ENCODE measurements around the gene STIL. TPM values are rescaled to one million over a fixed set of nuclear protein-coding genes. Genes with fewer than 3 reads are reported as not detected.

The STIL gene
- total RNA-seq, 2 donors from 2014 or later, result 9.6 to 22.0 TPM

DNA sequence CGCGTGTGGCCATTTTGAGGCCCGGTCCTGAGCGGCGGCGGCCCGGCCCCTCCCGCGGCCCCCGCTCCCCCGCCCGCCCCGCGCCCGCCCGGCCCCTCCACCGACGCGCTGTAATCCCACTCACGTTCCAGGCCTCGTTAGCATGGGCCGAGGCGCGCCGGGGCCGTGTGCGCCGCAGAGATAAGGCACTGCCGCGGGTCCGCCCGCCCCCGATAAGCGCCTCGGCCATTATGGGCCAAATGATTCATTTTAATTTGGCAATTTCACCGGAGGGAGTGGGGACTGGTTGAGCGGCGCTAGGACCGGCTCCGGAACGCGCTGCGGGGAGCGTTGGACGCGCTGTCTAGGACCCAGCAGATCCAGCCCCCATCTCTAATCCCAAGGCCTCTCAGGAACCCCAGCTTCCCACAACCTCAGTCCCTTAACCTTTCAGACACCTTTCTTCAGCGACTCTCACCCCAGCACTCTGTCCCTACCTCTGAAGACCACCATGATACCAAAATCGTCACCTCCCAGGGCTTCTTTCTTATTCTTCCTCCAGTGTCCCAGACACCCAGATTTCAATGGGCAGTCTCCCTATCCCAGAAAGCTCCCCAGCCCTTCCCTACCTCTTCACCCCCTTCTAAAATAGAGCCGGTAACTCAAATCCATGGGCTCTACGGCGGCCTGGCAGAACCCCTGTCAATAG lies 81.6 kb downstream of the STIL start, which contains the start of gene TAL1:
Gene TAL1, minus strand, starts transcription at position 39 of the 688 bp plus-strand sequence. CDS start 6,337 bp downstream, outside the sequence.
- Histone ChIP-seq H3K27ac (no peak within 1 kb of the TSS), H3K36me3 (no peaks in the 10 kb centered on the region), H3K27me3 (peaks cover 64% of the 10 kb centered on the region), H3K9ac (ENCODE audit: low read depth in 2 of 2, low read length in 2 of 2) (peak within 1 kb of the TSS; percentile 14 to 36), H3K4me1 (peaks cover 11% of the 10 kb centered on the region), H3K9me3 (no peaks in the 10 kb centered on the region), H3K4me3 (peak within 1 kb of the TSS; percentile 13)
- TF ChIP-seq, protein P1, sequence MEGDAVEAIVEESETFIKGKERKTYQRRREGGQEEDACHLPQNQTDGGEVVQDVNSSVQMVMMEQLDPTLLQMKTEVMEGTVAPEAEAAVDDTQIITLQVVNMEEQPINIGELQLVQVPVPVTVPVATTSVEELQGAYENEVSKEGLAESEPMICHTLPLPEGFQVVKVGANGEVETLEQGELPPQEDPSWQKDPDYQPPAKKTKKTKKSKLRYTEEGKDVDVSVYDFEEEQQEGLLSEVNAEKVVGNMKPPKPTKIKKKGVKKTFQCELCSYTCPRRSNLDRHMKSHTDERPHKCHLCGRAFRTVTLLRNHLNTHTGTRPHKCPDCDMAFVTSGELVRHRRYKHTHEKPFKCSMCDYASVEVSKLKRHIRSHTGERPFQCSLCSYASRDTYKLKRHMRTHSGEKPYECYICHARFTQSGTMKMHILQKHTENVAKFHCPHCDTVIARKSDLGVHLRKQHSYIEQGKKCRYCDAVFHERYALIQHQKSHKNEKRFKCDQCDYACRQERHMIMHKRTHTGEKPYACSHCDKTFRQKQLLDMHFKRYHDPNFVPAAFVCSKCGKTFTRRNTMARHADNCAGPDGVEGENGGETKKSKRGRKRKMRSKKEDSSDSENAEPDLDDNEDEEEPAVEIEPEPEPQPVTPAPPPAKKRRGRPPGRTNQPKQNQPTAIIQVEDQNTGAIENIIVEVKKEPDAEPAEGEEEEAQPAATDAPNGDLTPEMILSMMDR (IDR thresholded peaks at IDR 0.05), result no peak
- no peak for DNase-seq
- intact Hi-C loops (cut with DNase I), result no loop called here

DNA sequence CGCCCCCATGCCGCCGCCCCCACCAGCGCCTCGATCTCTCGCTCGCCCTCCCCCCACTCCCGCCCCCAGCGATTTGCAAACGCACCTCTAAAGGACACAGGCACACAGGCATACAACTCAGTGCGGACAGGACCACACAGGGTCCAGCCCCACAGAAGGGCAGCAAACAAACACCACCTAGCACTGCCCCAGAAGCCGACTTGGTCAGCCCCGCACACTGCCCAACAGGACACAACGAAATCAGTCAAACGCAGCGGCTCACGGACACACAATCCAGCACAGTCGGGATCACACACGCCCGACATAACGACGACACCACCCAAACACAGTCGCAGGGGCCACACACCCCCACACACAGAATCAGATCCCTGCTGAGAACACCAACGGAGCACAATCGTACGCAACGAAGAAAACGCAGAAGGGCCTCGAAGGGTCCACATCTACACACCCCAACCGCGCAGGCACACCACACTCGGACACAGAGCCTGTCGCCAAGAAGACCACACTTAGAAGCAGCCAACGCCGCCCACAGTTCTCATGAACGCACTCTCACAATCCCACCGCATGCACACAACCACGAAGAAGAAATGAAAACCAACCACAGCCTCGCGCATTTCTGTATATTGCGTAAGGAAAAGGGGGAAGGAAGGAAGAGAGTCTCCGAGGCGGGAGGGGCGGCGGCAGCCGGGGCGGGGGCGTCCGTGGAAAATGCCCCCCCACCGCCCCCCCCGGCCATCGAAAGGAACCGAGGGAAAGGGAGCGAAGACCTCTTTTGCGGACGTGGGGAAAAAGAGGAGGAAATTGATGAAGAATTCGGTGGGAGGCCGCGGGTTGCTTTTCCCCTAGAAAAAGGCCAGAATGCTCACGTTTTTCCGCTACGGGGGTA lies 82.4 kb downstream of the STIL start:
- TF ChIP-seq, protein P1 (IDR thresholded peaks at IDR 0.05), result no peak
- no peaks in the 10 kb centered on the region for H3K9me3 ChIP-seq
- intact Hi-C loops (cut with DNase I), result no loop called here
- H3K9ac ChIP-seq (ENCODE audit: low read depth in 2 of 2, low read length in 2 of 2), result peak overlapping the region; percentile 14 to 36
- H3K27ac ChIP-seq, result no peak overlapping the region
- no peak for DNase-seq
- H3K36me3 ChIP-seq, result no peaks in the 10 kb centered on the region
- H3K27me3 ChIP-seq, result peaks cover 72% of the 10 kb centered on the region
- H3K4me3 ChIP-seq, result peak overlapping the region; percentile 13
- H3K4me1 ChIP-seq, result peaks cover 11% of the 10 kb centered on the region

DNA sequence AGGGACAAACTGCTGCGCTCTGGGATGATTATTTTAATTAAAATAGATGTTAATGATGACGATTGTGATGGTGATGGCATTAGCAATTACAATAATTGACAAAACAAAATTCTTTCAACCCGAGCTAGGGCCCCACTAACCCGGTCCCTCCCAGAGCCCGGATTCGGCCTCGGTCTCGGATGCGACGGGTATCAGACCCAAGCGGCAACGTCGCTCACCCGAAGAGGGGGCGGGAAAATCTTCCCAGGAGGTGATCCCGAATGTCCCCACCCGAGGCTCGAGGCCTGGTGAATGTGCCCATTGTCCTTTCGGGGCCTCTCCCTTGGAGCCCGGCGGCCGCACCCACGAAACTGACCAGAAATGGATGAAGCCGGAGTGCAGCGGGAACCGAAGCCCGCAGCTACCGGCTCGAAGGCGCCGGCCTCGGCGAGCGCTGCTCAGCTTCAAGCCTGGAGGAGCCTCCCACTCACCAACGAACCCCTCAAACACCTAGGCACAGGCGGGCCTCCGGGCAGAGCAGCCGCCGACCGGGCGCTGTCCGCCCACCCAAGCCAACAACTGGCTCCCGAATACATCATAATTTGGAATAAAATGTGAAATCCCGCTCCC lies 83.2 kb downstream of the STIL start:
- no peak for DNase-seq
- no peak overlapping the region for H3K27ac ChIP-seq
- intact Hi-C loops (cut with DNase I), result no loop called here
- H3K27me3 ChIP-seq, result peaks cover 80% of the 10 kb centered on the region
- H3K9me3 ChIP-seq, result no peaks in the 10 kb centered on the region
- peak overlapping the region in 1 of 2 donors; percentile 20 for H3K9ac ChIP-seq (ENCODE audit: low read depth in 2 of 2, low read length in 2 of 2)
- peaks cover 11% of the 10 kb centered on the region for H3K4me1 ChIP-seq
- TF ChIP-seq, protein P1 (IDR thresholded peaks at IDR 0.05), result no peak
- H3K4me3 ChIP-seq, result peak overlapping the region; percentile 13
- no peaks in the 10 kb centered on the region for H3K36me3 ChIP-seq

DNA sequence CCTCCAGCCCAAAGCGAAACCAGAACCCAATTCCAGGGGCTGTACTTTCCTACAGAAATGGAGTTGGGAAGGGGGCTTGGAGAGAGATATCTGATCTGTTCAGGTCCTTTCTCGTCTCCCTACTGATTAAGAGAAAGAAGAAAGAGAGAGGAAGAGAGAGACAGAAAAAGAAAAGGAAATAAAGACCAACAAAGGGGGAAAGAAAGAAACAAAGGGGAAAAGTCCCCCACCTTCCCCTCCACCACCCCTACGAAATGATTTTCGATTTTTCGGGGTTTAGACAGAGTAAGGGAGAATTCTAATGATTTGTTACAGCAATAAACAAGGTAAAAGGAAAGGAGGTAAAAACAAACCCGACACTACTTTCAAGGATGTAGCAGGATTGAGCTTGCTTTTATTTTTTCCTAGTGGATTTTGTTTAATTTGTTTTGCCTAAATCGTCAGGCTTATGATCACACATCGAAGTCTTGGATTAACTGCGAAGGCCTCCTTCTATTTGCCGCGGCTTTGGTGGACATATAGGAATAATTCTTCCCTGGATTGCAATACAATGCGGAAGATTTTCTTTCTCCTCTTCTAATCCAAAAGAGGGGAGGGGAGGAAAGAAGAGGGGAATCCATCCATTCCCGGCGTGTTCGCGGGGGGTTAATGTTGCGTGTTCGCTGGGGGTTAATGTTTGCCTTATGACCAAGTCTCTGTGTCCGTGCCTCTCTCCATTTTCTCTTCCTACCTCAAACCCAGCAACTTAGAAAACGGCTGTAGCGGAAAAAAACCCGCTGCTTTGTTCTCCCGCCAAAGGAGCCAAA lies 83.9 kb downstream of the STIL start:
- Histone ChIP-seq H3K9me3 (no peaks in the 10 kb centered on the region), H3K27me3 (peaks cover 87% of the 10 kb centered on the region), H3K27ac (no peak overlapping the region), H3K9ac (ENCODE audit: low read depth in 2 of 2, low read length in 2 of 2) (no peak overlapping the region), H3K4me3 (no peak overlapping the region), H3K36me3 (no peaks in the 10 kb centered on the region), H3K4me1 (peaks cover 11% of the 10 kb centered on the region)
- intact Hi-C loops (cut with DNase I), result no loop called here
- TF ChIP-seq, protein P1 (IDR thresholded peaks at IDR 0.05), result no peak
- DNase-seq, result no peak

Data from colonic mucosa (tissue), 4 donors.